HG03196 (cell line): ENCODE measurements around the gene MACROD1.
"Not testable (repeated sequence)": the region's sequence is repeated elsewhere in the genome, so short reads cannot be mapped to it uniquely, and the experiment has no call there.

Source experiments
- ATAC-seq: cut with Tn5 transposase; IDR thresholded peaks from one replicate; pipeline ENCODE4 v1.9.1; 2021; ENCODE audit not compliant: unreplicated experiment

Gene MACROD1

GRCh38 chr11:64185693-64186491 is 20.0 kb upstream of the MACROD1 start, which contains the start of gene STIP1:
TSS of gene STIP1 (plus strand) at chr11:64186171. CDS start at chr11:64186262, 91 bp downstream.
- ATAC-seq = peak; percentile 84

- peak; percentile 23 for ATAC-seq
Measured at GRCh38 chr11:64185175-64185692, 19.3 kb upstream of the MACROD1 start.

- no peak for ATAC-seq
Measured at GRCh38 chr11:64183890-64184289, 18.0 kb upstream of the MACROD1 start.

- no peak for ATAC-seq
Measured at GRCh38 chr11:64181506-64182411, 15.8 kb upstream of the MACROD1 start.

- ATAC-seq = no peak
Measured at GRCh38 chr11:64180891-64181290, 15.0 kb upstream of the MACROD1 start.

- no peak for ATAC-seq
Measured at GRCh38 chr11:64178951-64179639, 13.2 kb upstream of the MACROD1 start.

- no peak for ATAC-seq
Measured at GRCh38 chr11:64178203-64178602, 12.3 kb upstream of the MACROD1 start.

GRCh38 chr11:64176751-64177150 is 10.8 kb upstream of the MACROD1 start:
- no peak for ATAC-seq

GRCh38 chr11:64173616-64174355 is 7.9 kb upstream of the MACROD1 start:
- ATAC-seq = no peak

- no peak for ATAC-seq
Measured at GRCh38 chr11:64170419-64170818, 4.5 kb upstream of the MACROD1 start.

GRCh38 chr11:64165481-64165841 is 452 bp downstream of the MACROD1 start:
- no peak for ATAC-seq

- ATAC-seq = no peak
Measured at GRCh38 chr11:64164392-64165312, 1.3 kb downstream of the MACROD1 start.

GRCh38 chr11:64163951-64164350 is 2.0 kb downstream of the MACROD1 start:
- ATAC-seq = no peak

- ATAC-seq = not testable (repeated sequence)
Measured at GRCh38 chr11:64162769-64163168, 3.1 kb downstream of the MACROD1 start.

- no peak for ATAC-seq
Measured at GRCh38 chr11:64161037-64161436, 4.9 kb downstream of the MACROD1 start.

- no peak for ATAC-seq
Measured at GRCh38 chr11:64157631-64158394, 8.1 kb downstream of the MACROD1 start.

GRCh38 chr11:64156235-64157011 is 9.5 kb downstream of the MACROD1 start:
- ATAC-seq = no peak

GRCh38 chr11:64153812-64154211 is 12.1 kb downstream of the MACROD1 start:
- ATAC-seq = no peak
